GOT3 (cell line): ENCODE measurements around the gene CSPG5.

Source experiments
- DNase-seq: peaks from one replicate; lab custom pipeline; 2025; ENCODE audit warnings: mixed read lengths; lab: John Stamatoyannopoulos, UW

Gene CSPG5

DNA sequence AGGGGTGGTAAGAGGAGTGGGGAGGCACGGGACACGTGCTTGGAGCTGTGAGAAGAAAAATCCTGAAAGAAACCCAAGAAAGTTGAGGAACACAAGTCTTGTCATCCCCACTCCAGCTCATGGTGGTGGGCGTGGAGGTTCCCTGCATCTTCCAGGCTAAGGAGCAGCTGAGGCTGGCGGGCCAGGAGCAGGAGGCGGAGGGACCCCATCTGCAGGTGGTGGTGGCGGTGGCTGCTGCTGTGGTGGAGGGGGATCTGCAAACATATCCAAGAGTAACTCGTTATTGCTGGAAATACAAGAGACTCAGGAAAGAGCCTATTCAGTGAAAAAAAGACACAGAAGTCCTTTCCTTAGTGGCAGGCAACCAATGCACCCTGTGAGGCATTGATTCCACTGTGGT, 9.4 kb upstream of the CSPG5 start:
- no peak for DNase-seq

GRCh38 chr3:47586746-47587145, 8.1 kb upstream of the CSPG5 start:
- DNase-seq: no peak

GRCh38 chr3:47583320-47584075, 4.8 kb upstream of the CSPG5 start:
- no peak for DNase-seq

DNA sequence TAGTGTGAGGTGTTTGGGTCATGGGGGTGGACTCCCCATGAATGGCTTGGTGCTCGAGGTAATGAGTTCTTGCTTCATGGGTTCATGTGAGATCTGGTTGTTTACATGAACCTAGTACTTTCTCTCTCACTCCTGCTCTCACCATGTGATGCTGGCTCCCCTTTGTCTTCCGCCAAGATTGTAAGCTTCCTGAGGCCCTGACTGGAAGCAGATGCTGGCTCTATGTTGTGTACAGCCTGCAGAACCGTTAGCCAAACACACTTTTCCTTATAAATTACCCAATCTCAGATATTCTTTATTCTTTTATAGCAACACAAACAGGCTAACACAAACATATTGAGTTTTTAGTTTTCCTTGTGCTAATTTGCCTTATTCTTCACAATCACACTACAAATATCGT, 3.2 kb upstream of the CSPG5 start:
- DNase-seq: no peak

DNA sequence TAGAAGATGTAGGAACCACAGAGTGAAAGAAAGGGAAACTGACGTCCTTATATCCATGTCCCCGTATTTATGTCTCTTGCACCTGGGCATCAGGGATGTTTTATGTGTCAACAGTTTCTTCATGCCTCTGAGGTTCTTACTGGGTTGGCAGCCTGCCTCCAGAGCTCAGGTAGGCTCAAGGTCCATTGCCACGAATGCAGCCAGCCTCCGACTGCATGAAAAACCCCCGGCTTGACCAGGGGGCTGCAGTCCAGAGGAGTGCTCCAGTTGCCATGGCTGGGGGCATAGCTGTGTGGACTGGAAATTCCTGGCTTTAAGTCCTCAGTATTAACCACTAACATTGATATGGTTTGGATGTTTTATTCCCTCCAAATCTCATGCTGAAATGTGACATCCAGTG, 2.8 kb upstream of the CSPG5 start:
- no peak for DNase-seq

- no peak for DNase-seq
These were observed 1.8 kb upstream of the CSPG5 start for GRCh38 chr3:47580481-47580880.

- DNase-seq: no peak
These were observed 1.2 kb upstream of the CSPG5 start for GRCh38 chr3:47579875-47580274.

DNA sequence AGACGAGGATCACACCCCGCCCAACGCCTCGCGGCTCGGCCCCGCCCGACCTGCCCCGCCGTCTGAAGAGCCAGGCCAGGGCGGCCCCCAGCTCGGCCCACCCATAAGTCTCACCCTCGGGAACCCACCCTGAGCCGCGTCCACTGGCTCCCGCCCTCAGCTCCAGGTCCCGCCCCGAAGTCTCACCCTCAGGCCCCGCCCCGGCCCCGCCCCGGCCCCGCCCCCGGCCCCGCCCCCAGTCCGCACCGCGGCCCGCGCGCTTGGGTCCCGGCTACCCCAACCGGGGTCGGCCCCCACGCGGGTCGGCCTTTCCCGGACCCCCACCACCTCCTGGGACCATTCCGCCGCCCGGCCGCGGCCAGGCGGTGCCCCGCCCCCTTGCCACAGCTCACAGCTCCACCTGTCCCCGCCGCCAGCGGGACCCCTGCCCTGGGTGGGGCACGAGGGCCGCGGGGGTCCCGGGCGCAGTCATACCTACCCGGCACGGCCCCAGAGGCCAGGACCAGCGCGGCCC, 489 bp downstream of the CSPG5 start:
- no peak for DNase-seq

DNA sequence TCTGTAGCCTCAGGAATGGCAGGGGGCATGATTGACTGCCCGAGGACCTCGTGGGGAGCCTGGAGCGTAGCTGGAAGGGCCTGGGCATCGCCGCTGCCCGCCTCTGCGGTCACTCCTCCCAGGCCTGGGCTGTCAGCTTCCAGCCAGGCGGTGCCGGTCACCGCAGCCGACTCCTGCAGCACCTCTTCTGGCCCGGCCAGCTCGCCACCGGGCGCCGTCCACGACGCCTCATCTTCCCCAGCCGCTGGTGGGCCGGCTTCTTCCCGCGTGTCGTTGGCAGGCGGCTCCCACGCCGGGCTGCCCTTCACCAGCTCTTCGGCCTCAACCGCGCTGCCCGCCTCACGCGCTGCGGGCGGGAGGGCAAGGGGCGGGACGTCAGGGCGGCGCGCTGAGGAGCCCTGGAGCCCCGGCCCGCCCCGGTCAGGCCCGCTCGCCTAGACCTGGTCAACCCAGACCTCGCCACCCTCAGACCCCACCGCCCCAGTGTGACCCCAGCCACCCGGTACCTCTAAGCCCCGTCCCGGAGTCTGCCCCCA, 1.0 kb downstream of the CSPG5 start:
- DNase-seq: no peak

GRCh38 chr3:47573190-47574172, 5.2 kb downstream of the CSPG5 start:
- DNase-seq: no peak

- DNase-seq: no peak
These were observed 7.1 kb downstream of the CSPG5 start for GRCh38 chr3:47571391-47572175.

GRCh38 chr3:47568901-47569300, 9.8 kb downstream of the CSPG5 start:
- DNase-seq: no peak

GRCh38 chr3:47567149-47567548, 11.5 kb downstream of the CSPG5 start:
- no peak for DNase-seq

- DNase-seq: no peak
These were observed 12.0 kb downstream of the CSPG5 start for GRCh38 chr3:47566667-47567066.

DNA sequence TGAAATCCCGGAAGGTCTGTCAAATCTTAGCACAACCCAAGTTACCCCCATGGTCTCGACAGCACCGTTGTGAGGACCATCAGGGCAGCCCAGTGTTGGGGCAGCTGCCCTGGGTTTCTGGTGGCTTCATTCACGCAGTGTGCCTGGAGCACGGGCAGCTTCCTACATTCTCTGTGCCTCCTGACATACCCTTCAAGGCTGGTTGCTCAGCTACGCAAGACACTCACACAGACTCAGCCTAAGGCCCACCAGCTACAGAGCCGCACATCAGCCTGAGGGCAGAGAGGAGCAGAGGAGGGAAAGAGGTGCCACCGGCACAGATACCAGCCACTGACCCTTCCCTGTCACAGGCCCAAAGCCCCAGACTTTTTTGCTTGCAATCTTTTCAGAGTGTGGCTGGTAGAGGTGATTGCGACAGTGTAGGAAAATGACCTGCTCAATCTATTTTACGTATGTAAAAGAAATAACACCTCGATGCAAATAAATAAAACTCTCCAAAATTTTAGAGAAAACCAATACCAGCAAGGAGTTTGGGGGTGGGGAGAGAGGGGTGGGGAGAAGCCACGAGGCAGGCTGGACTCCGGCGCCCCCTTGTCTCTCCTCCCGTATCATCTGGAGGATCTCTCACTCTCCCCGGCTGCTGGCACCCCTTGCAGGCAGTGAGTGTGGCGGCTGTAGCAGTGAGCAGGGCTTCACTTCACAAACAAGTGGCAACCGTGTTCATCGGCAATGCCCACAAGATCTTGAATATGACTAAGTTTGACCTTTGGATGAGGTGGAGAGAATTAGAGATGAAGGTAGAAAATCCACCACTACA, 12.7 kb downstream of the CSPG5 start:
- no peak for DNase-seq

GRCh38 chr3:47556351-47556750, 22.3 kb downstream of the CSPG5 start:
- DNase-seq: no peak

DNA sequence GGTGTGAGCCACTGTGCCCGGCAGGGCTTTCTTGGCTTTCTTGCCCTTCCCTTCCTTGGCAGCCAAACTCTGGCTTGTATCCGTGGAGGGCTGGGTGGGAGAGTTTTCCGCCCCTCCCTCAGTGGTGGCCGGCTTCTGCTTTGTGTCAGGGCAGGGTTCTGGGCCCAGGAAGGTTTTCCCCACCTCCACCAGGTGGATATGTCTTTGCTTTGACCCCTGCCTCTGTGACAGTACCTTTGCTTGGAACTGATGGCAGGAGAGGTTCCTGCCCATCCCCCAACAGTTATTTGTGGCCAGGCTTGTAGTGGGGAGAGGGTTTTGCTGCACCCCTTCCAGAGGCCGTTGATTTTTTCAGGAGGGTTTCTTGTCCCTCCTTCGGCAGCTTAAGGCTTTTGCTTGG, 24.3 kb downstream of the CSPG5 start:
- DNase-seq: no peak

GRCh38 chr3:47553407-47553806, 25.3 kb downstream of the CSPG5 start:
- no peak for DNase-seq

DNA sequence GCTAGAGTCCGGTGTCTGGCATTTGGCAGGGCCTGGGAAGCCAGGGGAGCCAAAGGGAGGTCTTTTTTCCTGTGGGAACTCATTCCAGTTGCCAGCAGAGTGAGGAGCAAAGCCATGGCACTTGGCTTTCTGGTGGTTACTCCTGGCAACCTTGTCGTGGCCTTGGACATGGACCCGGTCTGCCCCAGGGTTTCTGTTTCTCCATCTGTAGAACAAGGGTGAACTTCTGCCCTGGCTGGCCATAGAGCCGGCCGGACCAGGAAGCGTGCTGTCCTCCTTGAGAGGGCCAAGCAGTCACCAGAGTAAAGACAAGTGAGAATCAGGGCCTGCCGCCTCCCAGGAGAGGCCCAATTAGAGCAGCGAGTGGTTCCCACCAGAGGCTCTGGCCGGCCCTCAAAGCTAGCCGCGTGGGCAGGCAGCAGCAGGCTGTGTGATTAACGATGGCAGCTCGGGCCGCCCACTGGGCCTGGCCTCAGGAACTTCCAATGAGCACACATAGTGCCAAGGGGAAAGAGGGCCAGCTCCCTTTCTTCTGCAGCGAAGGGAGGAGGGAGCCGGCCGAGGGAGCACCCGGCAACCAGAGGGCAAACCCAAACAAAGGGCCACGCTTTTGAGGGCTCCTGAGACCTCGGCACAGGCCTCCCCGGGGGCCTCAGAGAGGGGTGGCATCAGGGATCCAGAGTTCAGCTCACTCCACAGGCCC, 36.0 kb downstream of the CSPG5 start:
- no peak for DNase-seq

- DNase-seq: no peak
These were observed 37.0 kb downstream of the CSPG5 start for GRCh38 chr3:47541583-47542108.
